Erythroblast (primary cell): ENCODE results near the gene STK32C.

ENCODE experiments used
- GATA1 ChIP-seq: IDR thresholded peaks from 2 replicates; pipeline ENCODE4 v1.6.1; 2011; ENCODE audit warnings: low read depth, mild to moderate bottlenecking, control low read depth, low read length, moderate library complexity
- POLR2A ChIP-seq: IDR thresholded peaks from 2 replicates; pipeline ENCODE4 v1.6.1; 2011; ENCODE audit warnings: mild to moderate bottlenecking, low read length

DNA sequence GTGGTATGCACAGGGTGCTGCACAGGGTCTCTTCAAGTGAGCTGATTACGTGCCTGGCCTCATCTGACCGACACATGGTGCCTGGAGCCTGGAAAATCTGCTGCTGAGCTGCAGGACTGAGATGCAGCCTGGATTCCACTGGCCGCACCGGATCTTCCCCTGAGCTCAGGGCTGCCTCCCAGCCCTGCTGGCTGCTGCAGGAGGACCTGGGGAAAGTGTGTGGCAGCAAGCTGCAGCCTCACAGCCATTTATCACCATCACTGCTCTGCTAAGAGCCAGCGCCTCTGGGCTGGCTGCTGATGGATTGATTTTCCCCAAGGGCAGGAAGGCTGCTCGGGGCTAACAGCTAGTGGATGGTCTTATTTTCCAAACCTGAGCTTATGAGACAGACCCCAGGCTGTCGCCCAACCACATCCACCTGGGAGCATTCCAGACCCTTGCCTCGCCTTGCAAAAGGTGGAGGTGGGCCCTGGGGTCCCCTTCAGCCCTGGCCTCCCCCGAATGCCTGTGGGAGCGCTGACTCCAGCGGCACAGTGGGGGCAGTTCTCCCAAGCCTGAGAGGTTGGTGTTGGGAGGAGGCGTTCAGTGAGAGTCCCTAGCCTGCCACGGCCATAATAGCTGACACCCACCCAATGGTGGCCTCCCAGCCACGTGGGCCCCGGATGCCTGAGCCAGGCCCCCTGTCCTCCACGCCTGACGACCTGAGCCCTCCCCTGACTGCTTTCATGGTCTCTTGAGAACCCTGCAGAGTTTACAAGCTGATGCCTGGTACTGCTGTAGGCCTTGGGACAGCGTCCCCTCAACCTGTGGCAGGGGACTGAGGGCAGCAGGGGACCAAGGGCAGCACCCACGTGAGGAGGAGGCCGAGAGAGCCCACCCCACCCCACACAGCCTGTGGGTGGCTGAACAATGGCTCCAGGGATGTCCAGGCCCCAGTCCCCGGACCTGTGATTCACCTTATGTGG lies 38.2 kb downstream of the STK32C start:
- TF ChIP-seq POLR2A = no peak
- TF ChIP-seq GATA1 = no peak
